ENCODE results near the gene IP6K1. TPM values are rescaled to one million over a fixed set of nuclear protein-coding genes. Genes with fewer than 3 reads are reported as not detected.

Gene IP6K1
- total RNA-seq, 1 donor from 2014 or later = 30.2 TPM

DNA sequence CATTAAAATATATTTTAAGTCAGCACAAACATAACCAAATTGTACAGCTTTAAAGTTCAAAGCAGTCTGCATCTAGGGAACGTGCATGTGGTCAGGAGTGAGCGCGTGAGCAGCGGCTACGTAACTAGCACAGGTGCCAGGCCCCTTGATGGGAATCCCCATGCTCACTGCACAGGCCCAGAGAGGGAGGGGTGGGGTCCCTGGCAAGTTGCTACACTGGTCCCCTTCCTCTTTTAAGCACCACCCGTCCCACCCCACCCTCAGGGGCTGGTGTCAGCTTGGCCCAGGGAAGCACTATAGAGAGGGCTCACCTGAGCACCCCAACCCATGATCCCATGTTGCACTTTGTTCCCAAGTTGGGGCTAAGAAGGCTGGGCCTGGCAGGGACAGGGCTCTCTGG lies 61.8 kb downstream of the IP6K1 start:
- no peak for DNase-seq (ENCODE audit: low read depth)

DNA sequence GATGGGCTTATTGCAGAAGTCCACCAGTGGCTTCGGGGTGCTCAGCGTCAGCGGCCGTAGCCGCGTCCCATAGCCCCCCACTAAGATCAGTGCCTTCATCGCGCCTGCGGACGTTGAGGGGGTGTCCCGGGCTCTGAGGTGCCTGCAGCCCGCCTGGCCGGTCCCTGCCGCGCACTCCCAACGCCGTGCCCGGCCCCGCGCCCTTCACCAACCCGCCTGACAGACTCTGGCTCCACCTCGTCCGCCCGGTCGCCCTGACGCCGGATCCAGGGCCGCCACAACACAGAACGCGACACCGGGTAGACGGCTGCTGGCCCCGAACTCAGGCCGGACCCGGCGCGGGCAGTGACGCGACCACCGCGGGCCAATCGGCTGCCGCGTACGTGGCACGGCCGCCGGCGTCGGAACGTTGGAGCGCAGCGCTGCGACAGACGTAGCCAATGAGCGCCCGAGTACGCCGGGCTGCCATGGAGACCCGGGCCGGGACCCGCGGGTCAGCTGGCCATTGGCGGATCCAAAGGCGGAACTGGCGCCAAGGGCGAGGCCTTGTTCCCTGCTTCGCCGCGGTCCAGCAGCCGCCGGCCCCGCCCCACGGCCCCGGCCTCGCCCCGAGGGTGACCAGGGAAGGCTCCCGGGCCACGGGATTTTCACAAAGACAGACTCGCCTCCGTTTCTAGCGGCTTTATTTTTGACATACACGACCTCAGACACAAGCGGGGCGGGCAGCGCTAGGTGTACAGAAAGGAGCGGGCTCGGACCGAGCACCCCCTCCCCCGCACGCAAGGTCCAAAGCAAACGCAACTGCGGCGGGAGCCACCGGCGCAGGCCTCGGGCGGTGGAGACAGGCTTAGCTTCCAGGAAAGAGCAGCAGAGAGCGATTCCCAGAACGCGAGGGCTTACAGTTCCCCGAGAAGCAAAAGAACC lies 62.5 kb downstream of the IP6K1 start, which contains the start of gene GMPPB:
Gene GMPPB, minus strand, starts transcription at position 324 of the 924 bp plus-strand sequence. Its CDS starts 225 bp downstream, at position 99.
- DNase-seq (ENCODE audit: low read depth) = peak; percentile 97

DNA sequence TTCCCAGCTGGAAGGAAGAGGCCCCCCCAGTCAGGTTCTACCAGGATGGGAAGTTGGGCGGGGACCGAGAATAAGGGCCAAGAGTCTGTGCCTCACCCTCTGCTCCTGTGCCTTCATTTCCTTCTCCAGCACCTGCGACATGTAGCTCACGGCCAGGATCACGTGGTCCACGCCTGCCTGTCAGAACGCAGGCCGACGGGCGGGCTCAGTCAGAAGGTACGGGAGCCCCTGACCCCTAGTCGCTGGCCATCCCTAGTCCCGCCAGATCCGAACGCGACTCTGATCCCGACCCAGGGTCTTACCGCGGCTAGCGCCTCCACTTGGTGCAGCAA lies 63.1 kb downstream of the IP6K1 start:
- DNase-seq (ENCODE audit: low read depth) = peak; percentile 20

DNA sequence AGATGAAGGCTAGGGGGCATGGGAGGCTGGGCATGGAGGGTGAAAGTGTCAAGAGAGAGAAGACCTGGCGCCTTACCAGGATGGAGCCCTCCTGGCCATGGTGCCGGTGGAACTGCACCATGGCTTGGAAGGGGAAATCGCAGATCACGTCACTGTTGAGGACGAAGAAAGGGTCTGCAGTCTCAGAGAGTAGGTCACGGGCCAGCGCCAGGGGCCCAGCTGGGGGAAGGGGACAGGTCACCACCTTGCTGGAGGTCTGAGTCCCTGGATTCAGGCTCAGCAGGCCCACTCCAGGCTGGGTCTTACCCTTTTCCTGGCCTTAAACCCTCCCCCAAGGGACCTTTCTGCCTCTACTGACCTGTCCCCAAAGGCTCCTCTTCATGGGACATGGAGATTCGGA lies 63.4 kb downstream of the IP6K1 start:
- no peak for DNase-seq (ENCODE audit: low read depth)

DNA sequence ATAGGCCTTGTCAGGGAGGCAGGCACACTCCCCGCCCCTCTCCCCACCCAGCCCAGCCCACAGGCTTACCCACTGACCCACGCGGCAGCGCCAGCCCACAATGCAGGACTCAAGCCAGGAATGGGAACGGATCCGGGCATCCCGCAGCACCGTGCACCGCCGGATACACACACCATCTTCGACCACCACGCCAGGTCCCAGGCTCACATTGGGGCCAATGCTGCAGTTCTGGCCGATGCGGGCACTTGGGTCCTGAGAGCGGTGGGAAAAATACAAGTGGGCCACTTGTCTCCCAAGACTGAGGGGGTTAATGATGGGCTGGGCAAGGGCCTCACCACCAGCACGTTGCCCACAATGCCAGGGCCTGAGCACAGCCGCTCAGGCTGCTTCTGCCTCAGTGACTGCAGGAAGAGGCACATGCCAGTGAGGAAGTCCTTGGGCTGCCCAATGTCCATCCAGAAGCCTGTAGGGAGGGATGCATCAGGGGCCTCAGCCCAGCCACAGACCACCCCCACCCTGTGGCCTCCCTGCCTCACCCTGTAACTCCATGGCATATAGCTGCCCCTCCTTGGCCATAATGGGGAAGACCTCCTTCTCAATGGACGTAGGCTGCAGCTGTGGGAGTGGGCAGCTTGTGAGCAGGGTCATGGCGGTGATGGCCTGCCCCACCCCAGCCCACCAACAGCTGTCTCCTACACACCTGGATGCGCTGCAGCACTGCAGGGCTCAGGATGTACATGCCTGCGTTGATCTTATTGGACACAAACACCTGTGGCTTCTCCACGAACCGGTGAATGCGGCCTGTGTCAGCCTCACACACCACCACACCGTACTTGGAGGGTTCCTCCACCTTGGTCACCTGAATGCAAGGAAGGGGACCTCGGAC lies 64.2 kb downstream of the IP6K1 start:
- DNase-seq (ENCODE audit: low read depth) = no peak

DNA sequence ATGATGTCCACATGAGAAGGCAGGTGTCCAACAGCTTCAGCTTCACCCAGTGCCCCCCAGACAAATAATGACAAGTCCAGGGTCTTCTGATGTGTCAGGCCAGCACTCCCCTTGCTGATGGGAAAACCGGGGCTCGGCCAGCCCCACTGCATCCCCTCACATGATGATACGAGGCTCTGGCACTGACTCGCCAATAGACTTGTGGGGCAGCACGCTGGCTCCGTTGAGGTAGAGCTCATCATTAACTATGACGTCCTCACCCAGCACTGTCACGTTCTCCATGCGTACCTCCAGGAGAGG lies 64.8 kb downstream of the IP6K1 start:
- no peak for DNase-seq (ENCODE audit: low read depth)

DNA sequence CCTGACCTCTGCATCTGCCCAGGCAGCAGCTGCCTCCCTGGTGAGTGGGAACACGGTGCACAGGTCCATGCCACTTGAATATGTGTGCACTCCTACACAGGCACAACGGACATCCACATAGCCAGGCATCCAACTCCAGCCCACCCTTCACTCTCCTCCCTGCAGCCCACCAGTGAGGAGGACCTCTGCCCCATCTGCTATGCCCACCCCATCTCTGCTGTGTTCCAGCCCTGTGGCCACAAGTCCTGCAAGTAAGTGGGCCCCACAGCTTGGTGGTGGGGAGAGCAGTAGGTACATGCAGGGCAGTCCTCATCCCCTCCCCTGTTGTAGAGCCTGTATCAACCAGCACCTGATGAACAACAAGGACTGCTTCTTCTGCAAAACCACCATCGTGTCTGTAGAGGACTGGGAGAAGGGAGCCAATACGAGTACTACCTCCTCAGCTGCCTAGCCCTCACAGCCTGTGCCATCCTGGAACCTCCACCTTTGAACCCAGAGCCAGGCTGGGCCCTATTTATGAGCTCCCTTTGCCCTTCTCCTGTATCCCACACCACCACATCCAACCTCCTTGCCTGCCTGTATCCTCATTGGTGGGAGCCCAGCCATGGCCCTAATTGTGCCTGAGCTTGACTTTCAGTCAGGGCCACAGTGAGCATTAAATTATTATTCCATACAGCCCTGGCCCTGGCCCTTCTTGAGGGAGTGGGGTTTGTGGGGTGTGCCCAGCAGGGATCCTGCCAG lies 65.3 kb downstream of the IP6K1 start:
- DNase-seq (ENCODE audit: low read depth) = no peak

DNA sequence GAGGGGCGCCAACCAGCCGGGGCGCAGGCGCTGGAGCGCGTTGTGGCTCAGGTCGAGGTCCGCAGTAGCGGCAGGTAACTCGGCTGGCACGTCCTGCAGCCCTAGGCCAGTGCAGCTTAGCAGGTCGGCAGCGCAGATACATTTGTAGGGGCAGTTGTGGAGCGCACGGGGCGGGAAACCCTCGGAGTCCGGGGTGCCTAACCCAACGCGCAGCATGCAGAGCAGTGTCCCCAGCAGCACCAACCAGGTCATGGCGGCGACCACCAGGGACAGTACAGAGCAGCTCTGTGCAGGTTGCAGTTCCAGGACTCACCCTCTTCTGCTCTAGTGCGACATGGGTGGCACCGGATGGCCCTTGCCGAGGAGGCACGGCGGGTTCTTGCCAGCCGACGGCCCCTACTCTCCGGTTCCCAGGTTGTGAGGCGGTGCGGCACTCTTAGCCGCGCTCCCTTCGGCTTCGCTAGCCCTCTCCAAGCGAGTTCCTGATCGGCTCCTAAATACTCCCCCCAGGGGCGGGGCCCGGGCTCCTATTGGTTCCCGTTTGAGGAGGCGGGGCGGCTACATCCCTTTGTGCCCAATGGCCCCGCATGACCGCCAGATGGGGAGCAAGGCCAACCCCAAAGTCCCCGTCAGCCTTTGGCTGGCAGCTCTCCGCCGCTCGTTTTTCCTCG lies 67.0 kb downstream of the IP6K1 start, which contains the start of gene AMIGO3:
Gene AMIGO3, minus strand, starts transcription at position 471 of the 671 bp plus-strand sequence. Its CDS starts 219 bp downstream, at position 252.
- peak; percentile 93 for DNase-seq (ENCODE audit: low read depth)

DNA sequence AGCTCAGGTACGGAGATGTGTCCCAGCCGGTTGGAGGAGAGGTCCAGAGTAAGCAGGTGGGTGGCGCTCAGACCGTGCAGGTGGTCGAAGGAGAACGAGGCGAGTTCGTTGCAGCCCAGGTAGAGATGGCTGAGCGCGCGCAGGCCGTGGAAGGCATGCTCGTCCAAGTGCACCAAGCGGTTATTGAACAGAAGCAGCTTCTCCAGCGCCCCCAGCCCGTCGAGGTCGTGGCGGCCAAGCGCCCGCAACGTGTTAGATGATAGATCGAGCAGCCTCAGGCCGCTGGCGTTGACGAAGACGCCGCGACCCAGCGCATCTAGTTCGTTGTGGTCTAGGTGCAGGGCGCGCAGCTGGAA lies 67.5 kb downstream of the IP6K1 start:
- DNase-seq (ENCODE audit: low read depth) = no peak

DNA sequence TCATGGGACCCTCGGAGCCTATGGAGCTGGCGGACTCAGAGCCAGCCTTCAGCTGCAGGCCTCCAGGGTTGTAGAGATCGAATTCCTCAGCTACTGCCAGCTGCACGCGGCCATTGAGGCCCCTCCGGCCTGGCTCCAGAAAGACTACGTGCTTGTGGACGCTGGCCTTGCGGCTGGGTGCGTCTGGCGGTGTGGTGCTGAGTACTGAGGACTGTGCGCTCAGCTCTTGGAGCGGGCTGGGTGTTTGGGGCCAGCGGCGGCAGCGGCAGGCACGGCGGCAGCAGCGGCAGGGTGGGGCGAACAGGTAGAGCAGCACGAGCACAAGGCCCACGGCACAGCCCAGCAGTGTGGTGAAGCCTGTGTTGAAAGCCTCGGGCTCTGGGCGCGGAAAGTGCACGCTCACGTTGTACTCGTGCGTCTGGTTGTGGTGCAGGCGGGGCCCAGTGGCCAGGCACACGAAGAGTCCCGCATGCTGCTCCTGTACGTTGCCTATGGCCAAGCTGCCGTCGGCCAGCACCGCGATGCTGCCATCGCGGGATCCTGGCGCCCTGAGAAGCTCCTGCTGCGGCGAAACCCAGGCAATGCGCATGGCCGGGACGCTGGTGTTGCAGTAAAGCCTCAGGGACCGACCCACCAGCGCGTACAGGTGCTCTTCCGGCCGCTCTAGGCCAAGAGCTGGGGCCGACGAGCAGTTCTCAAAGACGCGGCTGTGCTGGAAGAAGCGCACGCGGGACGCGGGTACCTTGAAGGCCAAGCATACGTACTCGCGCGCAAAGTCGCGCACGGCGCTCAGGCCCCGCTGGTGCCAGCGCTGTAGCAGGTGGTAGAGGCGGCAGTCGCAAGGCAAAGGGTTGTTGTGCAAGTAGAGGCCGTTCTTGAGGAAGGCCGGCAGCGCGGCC lies 68.1 kb downstream of the IP6K1 start:
- no peak for DNase-seq (ENCODE audit: low read depth)

DNA sequence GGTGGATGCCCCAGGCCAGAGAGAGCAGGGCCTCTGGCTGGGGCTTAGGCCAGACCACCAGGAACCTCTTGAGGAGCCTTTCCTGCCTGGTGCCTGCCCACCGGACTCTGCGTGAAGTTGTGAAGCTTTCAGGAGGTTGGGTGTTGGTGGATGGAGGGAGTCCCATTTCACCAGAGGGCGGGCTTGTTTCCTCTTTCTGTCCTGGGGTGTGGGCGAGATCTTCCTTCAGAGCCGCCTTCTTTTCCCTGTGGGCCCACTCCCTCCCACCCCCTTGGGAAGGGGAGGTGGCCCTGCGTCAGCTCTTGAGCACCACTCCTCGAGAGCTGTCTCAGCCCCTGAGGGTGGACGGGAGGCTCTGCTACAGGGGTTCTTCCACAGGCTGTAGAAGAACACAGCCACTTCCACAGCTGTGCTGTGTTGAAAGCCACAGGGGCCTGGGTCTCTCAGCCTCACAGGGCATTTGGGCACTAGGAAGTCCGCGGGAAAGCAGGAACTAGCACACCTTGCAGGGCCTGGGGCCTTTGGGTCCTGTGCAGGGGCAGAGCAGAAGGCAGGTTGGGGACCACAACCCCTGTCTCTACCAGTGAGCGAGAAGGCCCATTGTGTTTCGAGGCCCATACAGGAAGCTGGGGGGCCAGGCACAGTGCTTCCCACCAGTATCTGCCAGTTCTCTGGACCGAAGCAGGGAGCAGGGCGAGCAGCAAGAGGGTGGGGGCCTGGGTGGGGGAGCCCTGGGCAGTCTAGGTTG lies 69.0 kb downstream of the IP6K1 start:
- no peak for DNase-seq (ENCODE audit: low read depth)

DNA sequence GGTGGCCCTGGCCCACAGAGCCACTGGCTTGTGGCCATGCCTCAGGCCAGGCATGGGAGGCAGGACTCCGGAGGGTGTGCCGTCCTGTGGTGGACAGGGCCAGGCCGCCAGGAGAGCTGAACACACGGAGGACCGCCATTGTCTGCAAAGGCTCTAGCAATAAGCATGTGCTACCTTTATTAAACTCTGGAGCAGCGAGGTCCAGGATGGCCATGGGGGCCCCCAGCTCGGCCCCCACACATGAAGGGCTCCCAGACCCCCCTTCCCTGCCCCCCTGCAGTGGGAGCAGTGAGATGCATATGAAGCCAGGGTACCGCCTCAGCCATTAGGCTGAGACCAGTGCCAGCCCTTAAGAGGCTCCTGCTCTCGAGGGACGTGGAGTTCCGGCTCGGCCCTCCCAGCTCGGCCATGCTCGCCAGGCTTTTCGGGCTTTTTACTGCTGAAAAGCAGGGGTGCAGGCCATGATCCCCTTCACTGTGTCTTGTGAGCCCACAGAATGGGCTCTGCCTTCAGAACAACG lies 69.6 kb downstream of the IP6K1 start:
- DNase-seq (ENCODE audit: low read depth) = no peak

DNA sequence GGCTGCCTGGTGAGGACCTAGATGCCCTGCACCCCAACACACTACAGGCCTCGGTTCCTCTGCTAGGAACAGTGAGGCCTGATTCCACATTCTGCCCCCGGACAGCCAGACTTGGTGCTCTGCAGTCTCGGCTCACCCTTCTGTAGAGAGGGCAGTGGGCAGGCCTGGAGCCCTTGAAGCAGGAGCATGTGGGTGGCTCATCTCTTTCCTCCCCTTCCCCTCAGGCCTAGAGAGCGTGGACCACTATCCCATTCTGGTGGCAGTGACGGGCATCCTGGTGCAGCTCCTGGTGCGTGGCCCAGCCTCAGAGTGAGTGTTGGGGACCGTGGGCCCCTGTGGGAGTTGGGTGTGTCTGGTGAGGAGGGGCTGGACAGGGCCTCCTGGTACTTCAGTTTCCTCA lies 70.2 kb downstream of the IP6K1 start:
- DNase-seq (ENCODE audit: low read depth) = no peak

DNA sequence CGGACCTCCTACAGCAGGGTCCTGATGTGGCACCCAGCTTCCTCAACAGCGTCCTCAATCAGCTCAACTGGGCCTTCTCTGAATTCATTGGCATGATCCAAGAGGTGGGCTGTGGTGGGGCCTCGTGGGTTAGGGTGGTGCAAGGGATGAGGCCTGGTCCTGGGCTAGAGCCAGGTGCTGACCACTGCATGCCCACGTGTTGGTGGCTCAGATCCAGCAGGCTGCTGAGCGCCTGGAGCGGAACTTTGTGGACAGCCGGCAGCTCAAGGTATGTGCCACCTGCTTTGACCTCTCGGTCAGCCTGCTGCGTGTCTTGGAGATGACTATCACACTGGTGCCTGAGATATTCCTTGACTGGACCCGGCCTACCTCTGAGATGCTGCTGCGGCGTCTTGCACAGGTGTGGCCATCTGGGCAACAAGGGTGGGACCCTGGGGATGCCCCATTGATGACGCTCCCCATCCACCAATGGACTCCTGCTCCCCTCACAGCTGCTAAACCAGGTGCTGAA lies 70.7 kb downstream of the IP6K1 start:
- DNase-seq (ENCODE audit: low read depth) = peak; percentile 47

DNA sequence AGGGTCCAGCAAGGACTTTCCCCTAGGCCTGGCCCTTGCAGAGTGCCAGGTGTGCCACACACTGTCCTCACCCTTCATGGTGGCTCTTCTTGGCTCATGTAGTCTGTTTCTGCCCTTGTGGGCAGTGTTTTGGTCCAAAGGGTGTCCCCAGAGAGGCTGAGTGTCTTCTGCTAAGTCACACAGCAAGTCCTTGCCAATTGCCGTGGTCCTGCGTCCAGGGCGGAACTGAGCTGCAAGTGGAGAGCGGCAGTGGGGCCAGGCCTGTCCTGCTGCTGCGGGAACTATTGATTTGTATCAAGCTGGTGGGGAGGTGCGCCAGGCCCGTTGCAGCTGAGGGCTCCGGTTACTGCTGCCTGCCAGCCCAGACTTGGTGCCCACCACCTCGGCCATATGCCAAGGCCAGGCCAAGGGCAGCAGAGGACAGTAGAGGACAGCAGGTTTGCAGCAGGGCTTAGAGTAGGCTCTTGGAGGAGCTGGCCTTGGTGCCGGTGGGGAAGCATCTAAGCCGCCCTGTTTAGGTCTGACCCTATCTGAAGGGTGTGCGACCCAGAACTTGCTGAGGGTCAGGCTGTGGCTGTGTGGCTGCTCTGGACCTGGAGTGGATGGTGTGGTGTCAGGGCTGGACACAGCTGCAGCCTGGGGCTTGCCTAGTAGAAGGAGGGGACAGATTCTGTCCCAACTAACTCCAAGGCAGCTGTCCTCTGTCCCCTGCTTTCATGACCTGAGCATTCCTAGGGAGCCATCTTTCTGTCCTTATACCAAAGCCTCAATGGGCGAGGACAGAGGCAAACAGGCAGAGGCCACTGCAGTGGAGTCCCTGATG lies 71.4 kb downstream of the IP6K1 start:
- DNase-seq (ENCODE audit: low read depth) = peak; percentile 60

DNA sequence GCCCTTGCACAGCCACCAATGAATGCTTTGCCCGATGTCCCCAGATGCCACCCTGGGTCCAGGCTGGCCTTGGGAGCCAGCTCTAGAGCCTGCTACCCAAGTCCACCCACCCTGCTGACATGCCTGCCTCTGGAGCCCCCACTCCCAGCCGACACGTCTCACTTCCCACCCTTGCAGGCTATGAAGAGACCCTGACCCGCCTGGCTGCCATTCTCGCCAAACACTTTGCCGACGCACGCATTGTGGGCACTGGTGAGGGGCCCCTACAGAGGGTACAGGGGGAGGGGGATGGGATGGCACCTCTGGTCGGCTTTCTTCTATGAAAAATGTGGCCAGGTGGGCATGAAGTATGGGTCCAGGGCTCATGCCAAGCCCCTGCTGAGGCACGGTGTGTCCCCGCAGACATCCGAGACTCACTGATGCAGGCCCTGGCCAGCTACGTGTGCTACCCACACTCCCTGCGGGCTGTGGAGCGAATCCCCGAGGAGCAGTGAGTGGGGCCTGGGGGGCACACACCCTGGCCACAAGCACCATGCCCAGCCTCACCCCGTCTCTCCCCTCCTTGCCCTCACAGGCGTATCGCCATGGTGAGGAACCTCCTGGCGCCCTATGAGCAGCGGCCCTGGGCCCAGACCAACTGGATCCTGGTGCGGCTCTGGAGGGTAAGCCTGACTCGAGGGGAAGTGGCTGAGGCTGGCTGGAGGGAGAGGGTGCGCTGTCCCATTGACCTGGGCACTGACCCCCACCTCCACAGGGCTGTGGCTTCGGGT lies 72.8 kb downstream of the IP6K1 start:
- DNase-seq (ENCODE audit: low read depth) = no peak
